GM12878 (cell line): ENCODE data around the gene TBL1XR1. TPM values are rescaled to one million over a fixed set of nuclear protein-coding genes. Genes with fewer than 3 reads are reported as not detected.

Experiments used
- BRCA1 ChIP-seq: IDR thresholded peaks from 2 replicates; pipeline ENCODE4 v1.6.1; 2011; ENCODE audit warnings: low read depth, low read length, improper control_type of control experiment
- CUX1 ChIP-seq: IDR thresholded peaks from 2 replicates; pipeline ENCODE4 v1.6.1; 2012; ENCODE audit warnings: improper control_type of control experiment, low read depth, low read length; ENCODE audit not compliant: insufficient replicate concordance
- HDGF ChIP-seq: fragments of 450-650 bp; IDR thresholded peaks from 2 replicates; pipeline ENCODE4 v1.6.1; 2016; ENCODE audit warnings: antibody characterized with exemption
- REST ChIP-seq: IDR thresholded peaks from 2 replicates; pipeline ENCODE4 v1.6.1; 2012; ENCODE audit warnings: mild to moderate bottlenecking, low read depth, low read length
- SREBF2 ChIP-seq: IDR thresholded peaks from 2 replicates; pipeline ENCODE4 v1.6.1; 2012; ENCODE audit warnings: mild to moderate bottlenecking, low read length
- USF1 ChIP-seq: IDR thresholded peaks from 2 replicates; pipeline ENCODE4 v1.6.1; 2011; ENCODE audit warnings: borderline replicate concordance, low read depth, mild to moderate bottlenecking, moderate library complexity, mixed read lengths, low read length; ENCODE audit not compliant: insufficient read depth; ENCODE audit errors: extremely low read length
- polyA plus RNA-seq, 11 experiments: library from polyadenylated mRNA; depleted of rRNA in 4 of 11; unstranded in 6 of 11; stranded (reverse) in 5 of 11; fragments of >200 nt; fragmentation: Nextera tagmentation in 4 of 11; fragmentation: Illumina TruSeq in 1 of 11; extraction: Ambion mirVana in 4 of 11; extraction: Trizol in 1 of 11; gene quantifications; 1 replicate in 1 of 11; 2 replicates in 10 of 11; pipeline versions ENCODE4 v1.2.1 to v1.2.3, GENCODE V29; 2011 to 2016; ENCODE audit warnings: inconsistent platforms in 2 of 11, missing spikeins in 2 of 11, low read depth in 1 of 11
- total RNA-seq, 4 experiments: library from RNA; depleted of rRNA in 3 of 4; stranded (reverse); fragments of >200 nt in 3 of 4; fragmentation: Illumina TruSeq in 1 of 4; extraction: Trizol in 1 of 4; gene quantifications; 2 replicates each; pipeline versions ENCODE4 v1.2.1 to v1.2.3, GENCODE V29; 2013 to 2021

TBL1XR1 gene
- total and polyA plus RNA-seq, 10 of the 15 experiments (the other 5 are each of a cell fraction or from before 2014, with no cell fraction given) = 13.0 to 115 (median 60.4) TPM

- TF ChIP-seq CUX1 = no peak
- TF ChIP-seq REST = no peak
- TF ChIP-seq USF1 = no peak
- TF ChIP-seq SREBF2 = no peak
- no peak for TF ChIP-seq BRCA1
- no peak for TF ChIP-seq HDGF
Measured at GRCh38 chr3:177150218-177150916, 46.9 kb downstream of the TBL1XR1 start (continued).
